PC-3 (cell line): ENCODE measurements around the gene ASAP3. TPM values are rescaled to one million over a fixed set of nuclear protein-coding genes. Genes with fewer than 3 reads are reported as not detected.

Experiments used
- ATAC-seq: fragments of 200-7000 bp; cut with Tn5 transposase; 2 replicates; pipeline ENCODE4 v1.9.1; 2020; ENCODE audit warnings: mild to moderate bottlenecking, moderate library complexity
- BruUV-seq: library from RNA; stranded (reverse); fragments of 400-500 nt; replicated peaks from 2 replicates; lab custom pipeline; 2021; lab: Mats Ljungman, UMichigan
- CTCF ChIA-PET: fragments of 300-600 bp; sonication (Branson Sonifier 250); formaldehyde crosslinking; loops from one replicate; lab custom pipeline; 2022; ENCODE audit warnings: antibody characterized with exemption; lab: Charles Lee
- POLR2A ChIA-PET: fragments of 300-600 bp; sonication (Branson Sonifier 250); formaldehyde crosslinking; loops from one replicate; lab custom pipeline; 2022; ENCODE audit warnings: antibody characterized with exemption; ENCODE audit not compliant: unreplicated experiment; lab: Charles Lee
- DNase-seq: peaks from one replicate; pipeline ENCODE4 v3.0.0-alpha.2; 2015
- H2AFZ ChIP-seq: fragments of 300-600 bp; sonication (generic); 2 replicates; pipeline ENCODE4 v1.6.0; 2016; ENCODE audit warnings: antibody characterized with exemption, low read length
- H3F3A ChIP-seq: fragments of 300-600 bp; sonication (generic); one replicate; pipeline ENCODE4 v1.6.0; 2017; ENCODE audit warnings: antibody characterized with exemption, low read length, control low read depth, mild to moderate bottlenecking; ENCODE audit not compliant: unreplicated experiment
- H3K27ac ChIP-seq: fragments of 300-600 bp; sonication (generic); 2 replicates; pipeline ENCODE4 v1.5.1; 2016; ENCODE audit warnings: mild to moderate bottlenecking, low read length
- H3K27me3 ChIP-seq: fragments of 300-600 bp; sonication (generic); 2 replicates; pipeline ENCODE4 v1.6.1; 2016; ENCODE audit warnings: low read length, mixed read lengths
- H3K36me3 ChIP-seq: fragments of 300-600 bp; sonication (generic); 2 replicates; pipeline ENCODE4 v1.6.1; 2016; ENCODE audit warnings: low read depth, mixed run types, low read length, mixed read lengths
- H3K4me1 ChIP-seq: fragments of 300-600 bp; sonication (generic); 2 replicates; pipeline ENCODE4 v1.5.1; 2016; ENCODE audit warnings: low read length; ENCODE audit not compliant: insufficient read depth
- H3K4me2 ChIP-seq: fragments of 300-600 bp; sonication (generic); 2 replicates; pipeline ENCODE4 v1.6.0; 2016; ENCODE audit warnings: low read length
- H3K4me3 ChIP-seq: fragments of 300-600 bp; sonication (generic); 2 replicates; pipeline ENCODE4 v1.5.1; 2016; ENCODE audit warnings: mild to moderate bottlenecking, low read length, mixed read lengths
- H3K79me2 ChIP-seq: fragments of 300-600 bp; sonication (generic); 2 replicates; pipeline ENCODE4 v1.6.1; 2017; ENCODE audit warnings: low read length, mixed read lengths
- H3K9ac ChIP-seq: fragments of 300-600 bp; sonication (generic); 2 replicates; pipeline ENCODE4 v1.6.0; 2016; ENCODE audit warnings: mild to moderate bottlenecking, low read length
- H3K9me2 ChIP-seq: fragments of 300-600 bp; sonication (generic); replicated peaks from 2 replicates; pipeline ENCODE4 v1.6.1; 2016; ENCODE audit warnings: mixed run types, low read length, mixed read lengths
- H3K9me3 ChIP-seq: fragments of 300-600 bp; sonication (generic); 2 replicates; pipeline ENCODE4 v1.6.1; 2016; ENCODE audit warnings: low read length, mixed read lengths
- H4K20me1 ChIP-seq: fragments of 300-600 bp; sonication (generic); 2 replicates; pipeline ENCODE4 v1.6.1; 2016; ENCODE audit warnings: low read length, mixed read lengths
- CTCF ChIP-seq: fragments of 300-600 bp; sonication (generic); conservative IDR thresholded peaks from 2 replicates; pipeline ENCODE4 v1.5.1; 2017; ENCODE audit warnings: antibody characterized with exemption, low read depth, mild to moderate bottlenecking, low read length
- EZH2 ChIP-seq: fragments of 300-600 bp; sonication (generic); IDR thresholded peaks from one replicate; pipeline ENCODE4 v1.6.1; 2017; ENCODE audit warnings: antibody characterized with exemption, mild to moderate bottlenecking, low read length; ENCODE audit not compliant: unreplicated experiment
- EZH2phosphoT487 ChIP-seq: fragments of 300-600 bp; sonication (generic); IDR thresholded peaks from 2 replicates; pipeline ENCODE4 v1.6.1; 2018; ENCODE audit warnings: mild to moderate bottlenecking, antibody characterized with exemption, low read length, borderline replicate concordance
- intact Hi-C: fragments of 100-400 bp; cut with micrococcal nuclease; formaldehyde crosslinking; loops from 2 replicates; pipeline ENCODE4 v1.9.0; 2023
- total RNA-seq: library from RNA; depleted of rRNA; stranded (reverse); fragments of >200 nt; gene quantifications from 2 replicates; pipeline ENCODE4 v1.2.3, GENCODE V29; 2014

Gene ASAP3
- total RNA-seq, 1 experiment from 2014 or later: 12.8 TPM

- Histone ChIP-seq H3K9ac (no peak overlapping the region), H3K36me3 (no peaks in the 10 kb centered on the region), H3K4me3 (no peak overlapping the region), H2AFZ (no peak overlapping the region), H3K4me2 (no peak overlapping the region), H3K9me3 (no peaks in the 10 kb centered on the region), H3K4me1 (peaks cover 23% of the 10 kb centered on the region), H3K79me2 (peaks cover 15% of the 10 kb centered on the region; the same call in 1 of the 2 replicates), H4K20me1 (no peaks in the 10 kb centered on the region), H3K27me3 (no peaks in the 10 kb centered on the region), H3K27ac (no peak overlapping the region), H3K9me2 (no peaks in the 10 kb centered on the region), H3F3A (no peaks in the 10 kb centered on the region)
- ChIA-PET POLR2A (no interaction called here), CTCF (interaction anchor here (1.6 kb wide), 1 partner anchor 216 kb away, joined by 3 read pairs; no protein-coding TSS in a partner anchor)
- DNase-seq (no peak), ATAC-seq (no peak)
- TF ChIP-seq CTCF (no peak), EZH2 (no peak), EZH2phosphoT487 (no peak)
- intact Hi-C loops: loop anchor here (5.0 kb wide), 1 partner anchor 116 kb away; no protein-coding TSS in a partner anchor
- no TSS peak for BruUV-seq
Measured at GRCh38 chr1:23421343-23421742, 62.6 kb downstream of the ASAP3 start.

GRCh38 chr1:23420778-23421177 is 63.2 kb downstream of the ASAP3 start:
- no peak overlapping the region for H2AFZ ChIP-seq
- no peak overlapping the region for H3K9ac ChIP-seq
- no peaks in the 10 kb centered on the region for H3K36me3 ChIP-seq
- no peaks in the 10 kb centered on the region for H3K27me3 ChIP-seq
- no peaks in the 10 kb centered on the region for H3F3A ChIP-seq
- ChIA-PET POLR2A (no interaction called here), CTCF (no interaction called here)
- ATAC-seq (no peak), DNase-seq (no peak)
- H3K9me3 ChIP-seq: no peaks in the 10 kb centered on the region
- H3K4me1 ChIP-seq: peaks cover 23% of the 10 kb centered on the region
- H3K27ac ChIP-seq: no peak overlapping the region
- BruUV-seq: no TSS peak
- H3K4me2 ChIP-seq: no peak overlapping the region
- peaks cover 15% of the 10 kb centered on the region; the same call in 1 of the 2 replicates for H3K79me2 ChIP-seq
- no peaks in the 10 kb centered on the region for H4K20me1 ChIP-seq
- TF ChIP-seq EZH2phosphoT487 (no peak), EZH2 (no peak), CTCF (no peak)
- no peaks in the 10 kb centered on the region for H3K9me2 ChIP-seq
- H3K4me3 ChIP-seq: no peak overlapping the region
- intact Hi-C loops: loop anchor here (5.0 kb wide), 1 partner anchor 117 kb away; no protein-coding TSS in a partner anchor

- Histone ChIP-seq H3K9me3 (no peaks in the 10 kb centered on the region), H3K4me2 (no peak overlapping the region), H3K9ac (no peak overlapping the region), H3F3A (no peaks in the 10 kb centered on the region), H3K4me1 (peaks cover 21% of the 10 kb centered on the region), H2AFZ (no peak overlapping the region), H4K20me1 (no peaks in the 10 kb centered on the region), H3K79me2 (peaks cover 15% of the 10 kb centered on the region; the same call in 1 of the 2 replicates), H3K27ac (no peak overlapping the region), H3K9me2 (no peaks in the 10 kb centered on the region), H3K27me3 (no peaks in the 10 kb centered on the region), H3K4me3 (no peak overlapping the region), H3K36me3 (no peaks in the 10 kb centered on the region)
- DNase-seq (no peak), ATAC-seq (no peak)
- ChIA-PET CTCF (no interaction called here), POLR2A (no interaction called here)
- TF ChIP-seq CTCF (no peak), EZH2 (no peak), EZH2phosphoT487 (no peak)
- intact Hi-C loops: no loop called here
- BruUV-seq: no TSS peak
Measured at GRCh38 chr1:23419180-23419579, 64.8 kb downstream of the ASAP3 start.
